ENCODE measurements around the gene OSBPL6. TPM values are rescaled to one million over a fixed set of nuclear protein-coding genes. Genes with fewer than 3 reads are reported as not detected.

Gene OSBPL6
- polyA plus RNA-seq, 4 donors: 3.8 to 6.1 (median 6.0) TPM

GRCh38 chr2:178269438-178270224, 75.3 kb downstream of the OSBPL6 start:
- DNase-seq (ENCODE audit: low read depth in 4 of 4, low spot score in 3 of 4): no peak

- DNase-seq (ENCODE audit: low read depth in 4 of 4, low spot score in 3 of 4): no peak
Observed at GRCh38 chr2:178270338-178270737, 76.0 kb downstream of the OSBPL6 start.

GRCh38 chr2:178271094-178271493, 76.8 kb downstream of the OSBPL6 start:
- DNase-seq (ENCODE audit: low read depth in 4 of 4, low spot score in 3 of 4): no peak

- DNase-seq (ENCODE audit: low read depth in 4 of 4, low spot score in 3 of 4): no peak
Observed at GRCh38 chr2:178271629-178272333, 77.5 kb downstream of the OSBPL6 start.

GRCh38 chr2:178273787-178274360, 79.6 kb downstream of the OSBPL6 start:
- DNase-seq (ENCODE audit: low read depth in 4 of 4, low spot score in 3 of 4): no peak

DNA sequence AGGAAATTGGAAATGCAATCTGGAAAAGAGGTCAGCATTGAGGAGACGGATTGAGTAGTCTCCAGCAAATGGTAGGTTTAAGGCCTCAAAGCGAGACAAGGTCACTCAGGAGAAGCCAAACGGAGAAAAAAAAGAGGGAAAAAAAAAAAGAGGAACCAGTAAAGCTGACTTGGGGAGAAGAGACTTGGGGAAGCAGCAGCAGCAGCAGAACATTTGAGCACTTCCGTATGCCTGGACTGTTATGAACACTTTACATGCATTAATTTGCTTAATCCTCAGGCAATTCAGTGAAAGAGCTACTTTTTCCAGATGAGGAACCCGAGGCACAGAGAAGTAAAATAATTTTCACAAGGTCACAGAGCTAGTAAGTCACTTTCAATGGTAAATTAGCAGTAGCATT, 81.3 kb downstream of the OSBPL6 start:
- no peak for DNase-seq (ENCODE audit: low read depth in 4 of 4, low spot score in 3 of 4)

- peak in 2 of 4 donors; percentile 18 to 33 for DNase-seq (ENCODE audit: low read depth in 4 of 4, low spot score in 3 of 4)
Observed at GRCh38 chr2:178277741-178278197, 83.5 kb downstream of the OSBPL6 start.

GRCh38 chr2:178279142-178279541, 84.8 kb downstream of the OSBPL6 start:
- DNase-seq (ENCODE audit: low read depth in 4 of 4, low spot score in 3 of 4): no peak

GRCh38 chr2:178279636-178280035, 85.3 kb downstream of the OSBPL6 start:
- DNase-seq (ENCODE audit: low read depth in 4 of 4, low spot score in 3 of 4): no peak

- DNase-seq (ENCODE audit: low read depth in 4 of 4, low spot score in 3 of 4): no peak
Observed at GRCh38 chr2:178280244-178280852, 86.0 kb downstream of the OSBPL6 start.

DNA sequence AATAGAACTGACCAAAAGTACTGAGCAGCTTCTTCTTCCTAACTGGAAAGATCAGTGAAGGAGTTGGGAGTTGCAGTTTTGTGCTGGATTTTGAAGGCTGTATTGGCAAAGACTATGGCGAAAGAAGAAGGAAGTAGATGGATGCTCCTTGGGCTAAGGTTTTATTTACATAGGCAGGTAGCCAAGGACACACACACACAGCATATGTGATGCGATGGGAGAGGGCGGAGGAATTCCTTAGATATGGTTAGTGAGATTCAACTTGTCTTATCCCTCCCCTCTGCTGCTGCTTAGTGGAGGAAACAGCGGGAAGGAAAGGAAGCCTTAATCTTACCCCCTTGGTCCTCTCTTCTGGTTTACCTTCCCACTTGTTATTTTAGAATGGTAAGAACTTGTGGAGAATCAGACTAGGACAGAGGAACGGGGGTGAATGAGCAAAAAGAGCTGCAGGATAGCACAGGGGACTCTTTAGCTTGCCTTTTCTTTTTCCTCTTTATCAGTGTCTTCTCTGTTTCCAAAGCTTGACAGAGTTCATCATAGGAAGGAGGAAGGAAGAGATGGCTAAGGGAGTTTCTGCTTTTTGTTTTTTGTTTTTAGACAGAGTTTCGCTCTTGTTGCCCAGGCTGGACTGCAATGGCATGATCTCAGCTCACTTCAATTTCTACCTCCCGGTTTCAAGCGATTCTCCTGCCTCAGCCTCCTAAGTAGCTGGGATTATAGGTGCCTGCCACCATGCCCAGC, 87.9 kb downstream of the OSBPL6 start:
- DNase-seq (ENCODE audit: low read depth in 4 of 4, low spot score in 3 of 4): no peak

DNA sequence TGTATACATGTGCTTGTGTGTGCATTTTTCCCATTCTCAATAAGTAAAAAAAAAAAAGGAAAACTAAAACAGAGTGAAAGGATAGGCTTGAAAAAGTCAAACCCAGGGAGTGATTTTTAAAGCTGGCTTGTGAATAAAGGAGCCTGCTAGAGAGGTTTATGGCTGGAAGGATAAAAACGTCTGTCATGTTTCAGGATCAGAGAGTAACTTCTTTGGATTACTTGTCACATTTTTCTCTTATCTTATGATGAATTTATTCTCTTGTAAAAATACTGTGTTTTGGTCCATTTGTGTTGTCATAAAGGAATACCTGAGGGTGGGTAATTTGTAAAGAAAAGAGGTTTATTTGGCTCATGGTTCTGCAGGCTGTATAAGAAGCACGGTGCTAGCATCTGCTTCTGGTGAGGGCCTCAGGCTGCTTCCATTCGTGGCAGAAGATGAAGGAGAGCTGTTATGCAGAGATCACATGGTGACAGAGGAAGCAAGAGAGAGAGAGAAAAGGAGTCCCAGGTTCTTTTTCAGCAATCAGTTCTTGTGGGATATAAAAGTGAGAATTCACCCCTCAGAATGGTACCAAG, 89.1 kb downstream of the OSBPL6 start:
- DNase-seq (ENCODE audit: low read depth in 4 of 4, low spot score in 3 of 4): no peak

DNA sequence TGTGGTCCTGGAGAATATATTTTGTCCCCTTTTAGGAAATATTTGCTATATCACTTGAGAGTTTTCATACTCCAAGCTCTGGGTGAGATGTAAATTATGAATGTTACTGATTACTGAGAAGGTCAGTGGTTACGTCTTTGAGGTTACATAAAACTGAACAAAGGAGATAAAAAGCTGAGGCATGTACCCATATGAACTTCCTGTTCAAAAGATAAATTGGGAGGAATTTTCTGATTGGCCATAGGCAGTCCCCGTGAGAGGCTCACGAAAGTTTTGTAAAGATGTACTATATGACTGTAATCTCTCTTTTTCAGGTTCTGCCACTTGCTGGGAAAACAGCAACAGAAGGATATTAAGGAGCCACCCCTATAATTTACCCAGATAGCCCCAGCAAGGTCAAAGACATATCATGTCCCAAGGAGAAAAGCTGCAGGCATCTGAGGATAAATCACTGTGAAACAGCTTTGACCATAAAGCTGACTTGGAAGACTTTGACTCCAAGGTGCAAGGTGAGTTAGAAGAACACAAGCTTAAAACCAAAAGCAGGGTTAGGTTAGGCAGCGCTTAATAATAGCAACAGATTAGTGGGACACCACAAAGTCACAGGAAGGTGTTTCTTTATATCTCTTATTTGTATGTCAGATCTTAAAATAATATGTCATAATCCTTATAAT, 90.4 kb downstream of the OSBPL6 start:
- DNase-seq (ENCODE audit: low read depth in 4 of 4, low spot score in 3 of 4): no peak

- no peak for DNase-seq (ENCODE audit: low read depth in 4 of 4, low spot score in 3 of 4)
Observed at GRCh38 chr2:178285287-178285615, 90.9 kb downstream of the OSBPL6 start.

GRCh38 chr2:178286636-178287035, 92.3 kb downstream of the OSBPL6 start:
- DNase-seq (ENCODE audit: low read depth in 4 of 4, low spot score in 3 of 4): no peak

GRCh38 chr2:178287652-178288344, 93.5 kb downstream of the OSBPL6 start:
- DNase-seq (ENCODE audit: low read depth in 4 of 4, low spot score in 3 of 4): no peak

GRCh38 chr2:178291703-178292102, 97.4 kb downstream of the OSBPL6 start:
- DNase-seq (ENCODE audit: low read depth in 4 of 4, low spot score in 3 of 4): no peak

GRCh38 chr2:178292586-178292985, 98.3 kb downstream of the OSBPL6 start:
- no peak for DNase-seq (ENCODE audit: low read depth in 4 of 4, low spot score in 3 of 4)

DNA sequence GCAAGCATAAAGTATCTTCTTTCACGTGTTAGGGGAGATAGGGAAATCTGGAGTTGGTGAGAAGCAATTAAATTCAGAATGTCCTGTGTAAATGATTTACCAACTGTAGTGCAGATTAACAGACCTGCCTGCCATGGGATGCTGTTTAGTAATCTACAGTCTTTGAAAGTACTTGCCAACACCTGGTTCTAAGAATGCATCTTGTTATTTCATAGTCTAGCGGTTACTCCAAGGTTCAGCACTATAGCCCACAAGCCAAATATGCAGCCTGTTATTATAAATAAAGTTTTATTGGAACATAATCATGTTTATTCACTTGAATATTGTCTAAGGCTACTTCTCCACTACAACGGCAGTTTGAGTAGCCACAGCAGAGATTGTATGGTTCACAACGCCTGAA, 100.8 kb downstream of the OSBPL6 start:
- DNase-seq (ENCODE audit: low read depth in 4 of 4, low spot score in 3 of 4): no peak
